Thyroid gland (tissue), 4 donors: ENCODE data around the gene ZNF341.

Experiments used
- POLR2A ChIP-seq, 2 donors: fragments of 450-650 bp; IDR thresholded peaks; one replicate each; pipeline ENCODE4 v1.6.1; 2017; ENCODE audit warnings: antibody characterized with exemption in 2 of 2, mild to moderate bottlenecking in 2 of 2, moderate library complexity in 1 of 2
- TF ChIP-seq, protein P1 (sequence below), 6 experiments: fragments of 200-600 bp in 3 of 6; fragments of 450-650 bp in 3 of 6; sonication (generic) in 3 of 6; IDR thresholded peaks; one replicate each; pipeline ENCODE4 v1.5.1; 2016 to 2019; ENCODE audit warnings: antibody characterized with exemption in 6 of 6, mild to moderate bottlenecking in 2 of 6, inconsistent platforms in 1 of 6, moderate library complexity in 1 of 6

- no peak for TF ChIP-seq POLR2A (IDR thresholded peaks at IDR 0.05)
- TF ChIP-seq, protein P1, sequence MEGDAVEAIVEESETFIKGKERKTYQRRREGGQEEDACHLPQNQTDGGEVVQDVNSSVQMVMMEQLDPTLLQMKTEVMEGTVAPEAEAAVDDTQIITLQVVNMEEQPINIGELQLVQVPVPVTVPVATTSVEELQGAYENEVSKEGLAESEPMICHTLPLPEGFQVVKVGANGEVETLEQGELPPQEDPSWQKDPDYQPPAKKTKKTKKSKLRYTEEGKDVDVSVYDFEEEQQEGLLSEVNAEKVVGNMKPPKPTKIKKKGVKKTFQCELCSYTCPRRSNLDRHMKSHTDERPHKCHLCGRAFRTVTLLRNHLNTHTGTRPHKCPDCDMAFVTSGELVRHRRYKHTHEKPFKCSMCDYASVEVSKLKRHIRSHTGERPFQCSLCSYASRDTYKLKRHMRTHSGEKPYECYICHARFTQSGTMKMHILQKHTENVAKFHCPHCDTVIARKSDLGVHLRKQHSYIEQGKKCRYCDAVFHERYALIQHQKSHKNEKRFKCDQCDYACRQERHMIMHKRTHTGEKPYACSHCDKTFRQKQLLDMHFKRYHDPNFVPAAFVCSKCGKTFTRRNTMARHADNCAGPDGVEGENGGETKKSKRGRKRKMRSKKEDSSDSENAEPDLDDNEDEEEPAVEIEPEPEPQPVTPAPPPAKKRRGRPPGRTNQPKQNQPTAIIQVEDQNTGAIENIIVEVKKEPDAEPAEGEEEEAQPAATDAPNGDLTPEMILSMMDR (IDR thresholded peaks at IDR 0.05): no peak
Observed at GRCh38 chr20:33765099-33765498, 33.3 kb downstream of the ZNF341 start.
